Breast epithelium (tissue), 4 donors: Measurements from ENCODE around the gene GABRE. TPM values are rescaled to one million over a fixed set of nuclear protein-coding genes. Genes with fewer than 3 reads are reported as not detected.
"Not testable (repeated sequence)": the region's sequence is repeated elsewhere in the genome, so short reads cannot be mapped to it uniquely, and the experiment has no call there.

Source experiments
- DNase-seq, 2 donors: peaks; one replicate each; pipeline ENCODE4 v3.0.0-alpha.2; 2019; ENCODE audit warnings: low spot score in 2 of 2
- H3K27ac ChIP-seq, 2 donors: fragments of 200-600 bp; sonication (generic) in 1 of 2; one replicate each; pipeline ENCODE4 v1.5.1; 2016 to 2019; ENCODE audit warnings: mild to moderate bottlenecking in 1 of 2
- H3K27me3 ChIP-seq, 2 donors: fragments of 200-600 bp; sonication (generic) in 1 of 2; one replicate each; pipeline versions ENCODE4 v1.5.1 to v1.6.0; 2017 to 2019; ENCODE audit warnings: control low read depth in 1 of 2, mild to moderate bottlenecking in 1 of 2
- H3K36me3 ChIP-seq: fragments of 200-600 bp; one replicate; pipeline ENCODE4 v1.5.1; 2019
- H3K4me1 ChIP-seq, 2 donors: fragments of 200-600 bp; sonication (generic); one replicate each; pipeline ENCODE4 v1.5.1; 2016 to 2019; ENCODE audit warnings: control low read depth in 1 of 2
- H3K4me3 ChIP-seq, 3 donors: fragments of 200-600 bp; sonication (generic); 1 replicate in 2 of 3; 2 replicates in 1 of 3; pipeline ENCODE4 v1.5.1; 2016 to 2019; ENCODE audit warnings: mild to moderate bottlenecking in 3 of 3, moderate library complexity in 2 of 3
- H3K9me3 ChIP-seq, 2 donors: fragments of 200-600 bp; sonication (generic) in 1 of 2; one replicate each; pipeline ENCODE4 v1.5.1; 2016 to 2019; ENCODE audit warnings: control low read depth in 1 of 2
- POLR2A ChIP-seq: fragments of 450-650 bp; IDR thresholded peaks from one replicate; pipeline ENCODE4 v1.6.1; 2016; ENCODE audit warnings: antibody characterized with exemption, mild to moderate bottlenecking, moderate library complexity
- POLR2AphosphoS5 ChIP-seq, 3 donors: sonication (generic); formaldehyde crosslinking; IDR thresholded peaks; one replicate each; pipeline ENCODE4 v1.6.1; 2017; ENCODE audit warnings: antibody characterized with exemption in 3 of 3
- intact Hi-C: fragments of 100-400 bp; cut with DNase I; formaldehyde crosslinking; loops from one replicate; pipeline ENCODE4 v1.15.1; 2023; ENCODE audit warnings: low total_unique reads
- total RNA-seq, 3 donors: library from RNA; depleted of rRNA; stranded (reverse); fragments of >200 nt; gene quantifications; one replicate each; pipeline ENCODE4 v1.1.0, GENCODE V29; 2016
- TF ChIP-seq, protein P1 (sequence below), 3 donors: fragments of 450-650 bp; IDR thresholded peaks; one replicate each; pipeline ENCODE4 v1.5.1; 2016 to 2017; ENCODE audit warnings: antibody characterized with exemption in 3 of 3, mild to moderate bottlenecking in 3 of 3, moderate library complexity in 3 of 3

GABRE gene
- total RNA-seq, 3 donors from 2014 or later, result 42.0 to 120 (median 85.5) TPM

DNA sequence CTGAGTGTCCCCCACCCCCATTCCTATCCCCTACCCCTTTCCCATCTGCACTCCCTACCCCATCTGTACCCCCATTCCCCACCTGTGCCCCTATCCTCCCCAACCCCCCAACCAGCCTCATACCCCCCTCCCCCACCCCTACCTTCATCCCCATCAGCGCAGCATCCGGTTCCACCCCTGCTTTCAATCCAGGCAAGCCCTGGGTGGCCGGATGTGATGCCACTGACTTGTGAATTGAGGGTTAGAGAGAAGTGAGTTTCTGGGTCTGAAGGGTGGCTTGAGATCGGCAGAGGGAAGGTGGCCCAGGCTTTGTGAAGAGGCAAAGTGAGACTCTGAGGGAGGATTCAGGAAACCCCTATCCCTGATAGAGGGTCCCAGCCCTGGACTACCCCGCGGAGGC, 53.9 kb downstream of the GABRE start:
- no peaks in the 10 kb centered on the region for H3K36me3 ChIP-seq
- DNase-seq, result no peak
- TF ChIP-seq POLR2AphosphoS5 (IDR thresholded peaks at IDR 0.05) (no peak), POLR2A (no peak)
- TF ChIP-seq, protein P1, sequence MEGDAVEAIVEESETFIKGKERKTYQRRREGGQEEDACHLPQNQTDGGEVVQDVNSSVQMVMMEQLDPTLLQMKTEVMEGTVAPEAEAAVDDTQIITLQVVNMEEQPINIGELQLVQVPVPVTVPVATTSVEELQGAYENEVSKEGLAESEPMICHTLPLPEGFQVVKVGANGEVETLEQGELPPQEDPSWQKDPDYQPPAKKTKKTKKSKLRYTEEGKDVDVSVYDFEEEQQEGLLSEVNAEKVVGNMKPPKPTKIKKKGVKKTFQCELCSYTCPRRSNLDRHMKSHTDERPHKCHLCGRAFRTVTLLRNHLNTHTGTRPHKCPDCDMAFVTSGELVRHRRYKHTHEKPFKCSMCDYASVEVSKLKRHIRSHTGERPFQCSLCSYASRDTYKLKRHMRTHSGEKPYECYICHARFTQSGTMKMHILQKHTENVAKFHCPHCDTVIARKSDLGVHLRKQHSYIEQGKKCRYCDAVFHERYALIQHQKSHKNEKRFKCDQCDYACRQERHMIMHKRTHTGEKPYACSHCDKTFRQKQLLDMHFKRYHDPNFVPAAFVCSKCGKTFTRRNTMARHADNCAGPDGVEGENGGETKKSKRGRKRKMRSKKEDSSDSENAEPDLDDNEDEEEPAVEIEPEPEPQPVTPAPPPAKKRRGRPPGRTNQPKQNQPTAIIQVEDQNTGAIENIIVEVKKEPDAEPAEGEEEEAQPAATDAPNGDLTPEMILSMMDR (IDR thresholded peaks at IDR 0.05), result no peak
- intact Hi-C loops, result no loop called here
- no peaks in the 10 kb centered on the region for H3K9me3 ChIP-seq
- peaks cover 0 to 27% of the 10 kb centered on the region in 2 donors for H3K27me3 ChIP-seq
- no peak overlapping the region for H3K4me3 ChIP-seq
- H3K27ac ChIP-seq, result no peak overlapping the region
- no peaks in the 10 kb centered on the region for H3K4me1 ChIP-seq

DNA sequence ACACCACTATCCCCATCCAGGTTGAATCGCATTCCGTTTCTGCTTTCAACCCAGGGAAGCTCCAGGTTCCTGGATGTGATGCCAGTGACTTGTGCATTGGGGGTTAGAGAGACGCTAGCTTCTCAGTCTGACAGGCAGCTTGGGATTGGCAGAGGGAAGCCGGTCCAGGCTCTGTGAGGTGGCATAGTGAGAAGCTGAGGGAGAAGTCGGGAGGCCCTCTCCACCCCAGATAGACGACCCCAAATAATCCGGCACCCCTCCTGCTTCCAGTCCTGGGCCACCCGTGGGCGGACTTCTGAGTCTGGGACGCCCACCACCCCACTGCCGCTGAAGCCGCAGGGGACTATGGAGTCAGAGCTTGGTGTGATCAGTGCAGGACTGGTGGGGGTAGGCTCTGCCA, 54.4 kb downstream of the GABRE start:
- Histone ChIP-seq H3K9me3 (no peaks in the 10 kb centered on the region), H3K27me3 (peaks cover 0 to 27% of the 10 kb centered on the region in 2 donors), H3K27ac (no peak overlapping the region), H3K4me3 (no peak overlapping the region), H3K36me3 (no peaks in the 10 kb centered on the region), H3K4me1 (no peaks in the 10 kb centered on the region)
- intact Hi-C loops, result no loop called here
- no peak for TF ChIP-seq POLR2AphosphoS5 (IDR thresholded peaks at IDR 0.05)
- TF ChIP-seq, protein P1 (IDR thresholded peaks at IDR 0.05), result no peak
- no peak for TF ChIP-seq POLR2A
- no peak for DNase-seq

DNA sequence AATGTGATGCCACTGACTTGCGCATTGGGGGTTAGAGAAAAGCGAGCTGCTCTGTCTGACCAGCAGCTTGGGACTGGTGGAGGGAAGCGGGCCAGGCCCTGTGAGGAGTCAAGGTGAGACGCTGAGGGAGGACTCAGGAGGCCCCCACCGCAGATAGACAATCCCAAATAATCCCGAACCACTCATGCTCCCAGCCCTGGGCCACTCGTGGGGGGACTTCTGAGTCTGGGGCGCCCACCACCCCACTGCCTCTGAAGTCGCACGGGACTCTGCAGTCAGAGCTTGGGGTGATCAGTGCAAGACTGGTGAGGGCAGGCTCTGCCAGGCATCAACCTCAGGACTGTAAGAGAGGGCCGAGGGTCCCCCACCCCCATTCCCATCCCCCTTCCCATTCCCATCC, 54.9 kb downstream of the GABRE start:
- intact Hi-C loops, result no loop called here
- no peak overlapping the region for H3K4me3 ChIP-seq
- no peak for DNase-seq

DNA sequence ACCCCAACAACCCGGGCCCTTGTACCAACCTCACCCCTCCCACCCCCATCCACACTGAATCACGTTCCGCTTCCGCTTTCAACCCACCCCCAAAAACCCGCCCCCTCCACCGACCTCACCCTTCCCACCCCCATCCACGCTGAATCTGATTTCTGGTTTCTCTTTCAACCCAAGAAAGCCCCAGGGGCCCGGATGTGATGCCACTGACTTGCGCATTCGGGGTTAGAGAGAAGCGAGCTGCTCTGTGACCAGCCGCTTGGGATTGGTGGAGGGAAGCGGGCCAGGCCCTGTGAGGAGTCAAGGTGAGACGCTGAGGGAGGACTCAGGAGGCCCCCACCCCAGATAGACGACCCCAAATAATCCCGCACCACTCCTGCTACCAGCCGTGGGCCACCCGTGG, 55.7 kb downstream of the GABRE start:
- H3K4me1 ChIP-seq, intact Hi-C loops, H3K9me3 ChIP-seq, H3K4me3 ChIP-seq, H3K36me3 ChIP-seq, DNase-seq, H3K27ac ChIP-seq: not testable (repeated sequence)
- peaks cover 0 to 27% of the 10 kb centered on the region in 2 donors for H3K27me3 ChIP-seq

More for the DNA sequence above, 54.9 kb downstream of the GABRE start:
- no peaks in the 10 kb centered on the region for H3K9me3 ChIP-seq
- TF ChIP-seq POLR2A, result no peak
- TF ChIP-seq, protein P1 (IDR thresholded peaks at IDR 0.05), result no peak
- TF ChIP-seq POLR2AphosphoS5 (IDR thresholded peaks at IDR 0.05), result no peak
- H3K27ac ChIP-seq, result no peak overlapping the region
- no peaks in the 10 kb centered on the region for H3K36me3 ChIP-seq
- H3K27me3 ChIP-seq, result peaks cover 0 to 27% of the 10 kb centered on the region in 2 donors
- no peaks in the 10 kb centered on the region for H3K4me1 ChIP-seq

DNA sequence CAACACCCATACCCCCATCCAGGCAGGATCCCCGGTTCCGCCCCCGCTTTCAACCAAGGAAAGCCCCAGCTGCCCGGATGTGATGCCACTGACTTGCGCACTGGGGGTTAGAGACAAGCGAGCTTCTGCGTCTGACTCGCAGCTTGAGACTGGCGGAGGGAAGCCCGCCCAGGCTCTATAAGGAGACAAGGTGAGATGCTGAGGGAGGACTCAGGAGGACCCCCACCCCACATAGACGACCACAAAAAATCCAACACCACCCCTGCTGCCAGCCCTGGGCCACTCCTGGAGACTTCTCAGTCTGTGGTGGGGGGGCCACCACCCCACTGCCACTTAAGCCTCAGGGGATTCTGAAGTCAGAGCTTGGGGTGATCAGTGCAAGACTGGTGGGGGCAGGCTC, 61.7 kb downstream of the GABRE start, which contains the start of gene MAGEA4:
TSS of gene MAGEA4 (plus strand) at position 110 of the 400 bp plus-strand sequence. CDS start 10,776 bp downstream, outside the sequence.
- intact Hi-C loops, result no loop called here
- Histone ChIP-seq H3K4me3 (no peak within 1 kb of the TSS), H3K9me3 (no peaks in the 10 kb centered on the region), H3K36me3 (no peaks in the 10 kb centered on the region), H3K27ac (no peak within 1 kb of the TSS), H3K4me1 (no peaks in the 10 kb centered on the region), H3K27me3 (no peaks in the 10 kb centered on the region)
- no peak for DNase-seq
- TF ChIP-seq POLR2AphosphoS5 (IDR thresholded peaks at IDR 0.05) (no peak), POLR2A (no peak)
- TF ChIP-seq, protein P1 (IDR thresholded peaks at IDR 0.05), result no peak

DNA sequence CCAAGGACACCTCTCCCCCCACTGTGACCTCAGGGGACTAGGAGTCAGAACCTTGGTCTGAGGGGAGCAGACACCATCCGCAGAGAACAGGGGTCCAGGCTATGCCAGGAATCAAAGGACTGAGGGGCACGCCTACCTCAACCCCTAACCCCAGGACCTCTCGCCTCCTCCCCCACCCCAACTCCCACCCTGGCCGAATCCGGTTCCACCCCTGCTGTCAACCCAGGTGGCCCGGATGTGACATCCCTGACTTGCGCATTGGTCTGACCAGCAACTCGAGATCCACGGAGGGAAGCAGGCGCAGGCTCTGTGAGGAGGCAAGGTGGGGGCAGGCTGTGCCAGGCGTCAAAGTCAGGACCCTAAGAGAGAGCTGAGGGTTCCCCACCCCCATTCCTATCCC, 62.3 kb downstream of the GABRE start:
- Histone ChIP-seq H3K27ac (no peak overlapping the region), H3K4me3 (no peak overlapping the region), H3K36me3 (no peaks in the 10 kb centered on the region), H3K4me1 (no peaks in the 10 kb centered on the region), H3K9me3 (no peaks in the 10 kb centered on the region), H3K27me3 (no peaks in the 10 kb centered on the region)
- intact Hi-C loops, result no loop called here
- TF ChIP-seq POLR2AphosphoS5 (IDR thresholded peaks at IDR 0.05) (no peak), POLR2A (no peak)
- TF ChIP-seq, protein P1 (IDR thresholded peaks at IDR 0.05), result no peak
- no peak for DNase-seq
